ENCODE results near the gene PIWIL4.

The PIWIL4 gene

GRCh38 chr11:94647926-94648325 is 80.8 kb downstream of the PIWIL4 start:
- no peaks in the 10 kb centered on the region for H3K9me3 ChIP-seq (ENCODE audit: control insufficient read depth, insufficient read depth, low read length)
- no peaks in the 10 kb centered on the region for H3K36me3 ChIP-seq (ENCODE audit: control insufficient read depth, insufficient read depth, low read length)
- peaks cover 21% of the 10 kb centered on the region for H3K4me1 ChIP-seq (ENCODE audit: control insufficient read depth, insufficient read depth, low read length)
- H3K4me3 ChIP-seq (ENCODE audit: low read depth, low read length): no peak overlapping the region
- H3K27me3 ChIP-seq (ENCODE audit: control insufficient read depth, insufficient read depth, low read length): no peaks in the 10 kb centered on the region
- H3K9ac ChIP-seq (ENCODE audit: low read depth, low read length): no peak overlapping the region

GRCh38 chr11:94648789-94649188 is 81.6 kb downstream of the PIWIL4 start:
- H3K36me3 ChIP-seq (ENCODE audit: control insufficient read depth, insufficient read depth, low read length): no peaks in the 10 kb centered on the region
- no peaks in the 10 kb centered on the region for H3K27me3 ChIP-seq (ENCODE audit: control insufficient read depth, insufficient read depth, low read length)
- no peak overlapping the region for H3K4me3 ChIP-seq (ENCODE audit: low read depth, low read length)
- H3K4me1 ChIP-seq (ENCODE audit: control insufficient read depth, insufficient read depth, low read length): peaks cover 21% of the 10 kb centered on the region
- no peak overlapping the region for H3K9ac ChIP-seq (ENCODE audit: low read depth, low read length)
- no peaks in the 10 kb centered on the region for H3K9me3 ChIP-seq (ENCODE audit: control insufficient read depth, insufficient read depth, low read length)

GRCh38 chr11:94649254-94649653 is 82.1 kb downstream of the PIWIL4 start:
- Histone ChIP-seq H3K9ac (ENCODE audit: low read depth, low read length) (no peak overlapping the region), H3K4me1 (ENCODE audit: control insufficient read depth, insufficient read depth, low read length) (peaks cover 21% of the 10 kb centered on the region), H3K36me3 (ENCODE audit: control insufficient read depth, insufficient read depth, low read length) (no peaks in the 10 kb centered on the region), H3K27me3 (ENCODE audit: control insufficient read depth, insufficient read depth, low read length) (no peaks in the 10 kb centered on the region), H3K4me3 (ENCODE audit: low read depth, low read length) (no peak overlapping the region), H3K9me3 (ENCODE audit: control insufficient read depth, insufficient read depth, low read length) (no peaks in the 10 kb centered on the region)

GRCh38 chr11:94649964-94650623 is 82.9 kb downstream of the PIWIL4 start:
- Histone ChIP-seq H3K9me3 (ENCODE audit: control insufficient read depth, insufficient read depth, low read length) (no peaks in the 10 kb centered on the region), H3K9ac (ENCODE audit: low read depth, low read length) (peak overlapping the region; percentile 82), H3K4me3 (ENCODE audit: low read depth, low read length) (peak overlapping the region; percentile 68), H3K4me1 (ENCODE audit: control insufficient read depth, insufficient read depth, low read length) (peaks cover 24% of the 10 kb centered on the region), H3K27me3 (ENCODE audit: control insufficient read depth, insufficient read depth, low read length) (no peaks in the 10 kb centered on the region), H3K36me3 (ENCODE audit: control insufficient read depth, insufficient read depth, low read length) (no peaks in the 10 kb centered on the region)

- H3K27me3 ChIP-seq (ENCODE audit: control insufficient read depth, insufficient read depth, low read length): no peaks in the 10 kb centered on the region
- H3K9me3 ChIP-seq (ENCODE audit: control insufficient read depth, insufficient read depth, low read length): no peaks in the 10 kb centered on the region
- peak overlapping the region; percentile 68 for H3K4me3 ChIP-seq (ENCODE audit: low read depth, low read length)
- peak overlapping the region; percentile 82 for H3K9ac ChIP-seq (ENCODE audit: low read depth, low read length)
- peaks cover 28% of the 10 kb centered on the region for H3K4me1 ChIP-seq (ENCODE audit: control insufficient read depth, insufficient read depth, low read length)
- H3K36me3 ChIP-seq (ENCODE audit: control insufficient read depth, insufficient read depth, low read length): no peaks in the 10 kb centered on the region
Observed at GRCh38 chr11:94650756-94651155, 83.6 kb downstream of the PIWIL4 start.

GRCh38 chr11:94652735-94653284 is 85.6 kb downstream of the PIWIL4 start:
- Histone ChIP-seq H3K9ac (ENCODE audit: low read depth, low read length) (no peak overlapping the region), H3K4me3 (ENCODE audit: low read depth, low read length) (peak overlapping the region; percentile 68), H3K36me3 (ENCODE audit: control insufficient read depth, insufficient read depth, low read length) (no peaks in the 10 kb centered on the region), H3K27me3 (ENCODE audit: control insufficient read depth, insufficient read depth, low read length) (no peaks in the 10 kb centered on the region), H3K4me1 (ENCODE audit: control insufficient read depth, insufficient read depth, low read length) (peaks cover 28% of the 10 kb centered on the region), H3K9me3 (ENCODE audit: control insufficient read depth, insufficient read depth, low read length) (no peaks in the 10 kb centered on the region)

GRCh38 chr11:94653561-94653960 is 86.4 kb downstream of the PIWIL4 start:
- Histone ChIP-seq H3K9ac (ENCODE audit: low read depth, low read length) (no peak overlapping the region), H3K36me3 (ENCODE audit: control insufficient read depth, insufficient read depth, low read length) (no peaks in the 10 kb centered on the region), H3K27me3 (ENCODE audit: control insufficient read depth, insufficient read depth, low read length) (no peaks in the 10 kb centered on the region), H3K4me1 (ENCODE audit: control insufficient read depth, insufficient read depth, low read length) (peaks cover 26% of the 10 kb centered on the region), H3K4me3 (ENCODE audit: low read depth, low read length) (no peak overlapping the region), H3K9me3 (ENCODE audit: control insufficient read depth, insufficient read depth, low read length) (no peaks in the 10 kb centered on the region)

GRCh38 chr11:94654201-94654600 is 87.0 kb downstream of the PIWIL4 start:
- no peaks in the 10 kb centered on the region for H3K27me3 ChIP-seq (ENCODE audit: control insufficient read depth, insufficient read depth, low read length)
- no peak overlapping the region for H3K4me3 ChIP-seq (ENCODE audit: low read depth, low read length)
- H3K36me3 ChIP-seq (ENCODE audit: control insufficient read depth, insufficient read depth, low read length): no peaks in the 10 kb centered on the region
- no peaks in the 10 kb centered on the region for H3K9me3 ChIP-seq (ENCODE audit: control insufficient read depth, insufficient read depth, low read length)
- H3K9ac ChIP-seq (ENCODE audit: low read depth, low read length): peak overlapping the region; percentile 17
- peaks cover 22% of the 10 kb centered on the region for H3K4me1 ChIP-seq (ENCODE audit: control insufficient read depth, insufficient read depth, low read length)

GRCh38 chr11:94655291-94655690 is 88.1 kb downstream of the PIWIL4 start:
- Histone ChIP-seq H3K9ac (ENCODE audit: low read depth, low read length) (no peak overlapping the region), H3K27me3 (ENCODE audit: control insufficient read depth, insufficient read depth, low read length) (no peaks in the 10 kb centered on the region), H3K9me3 (ENCODE audit: control insufficient read depth, insufficient read depth, low read length) (no peaks in the 10 kb centered on the region), H3K4me3 (ENCODE audit: low read depth, low read length) (no peak overlapping the region), H3K36me3 (ENCODE audit: control insufficient read depth, insufficient read depth, low read length) (no peaks in the 10 kb centered on the region), H3K4me1 (ENCODE audit: control insufficient read depth, insufficient read depth, low read length) (peaks cover 19% of the 10 kb centered on the region)

GRCh38 chr11:94655956-94656355 is 88.8 kb downstream of the PIWIL4 start:
- H3K9ac ChIP-seq (ENCODE audit: low read depth, low read length): no peak overlapping the region
- no peaks in the 10 kb centered on the region for H3K36me3 ChIP-seq (ENCODE audit: control insufficient read depth, insufficient read depth, low read length)
- no peaks in the 10 kb centered on the region for H3K9me3 ChIP-seq (ENCODE audit: control insufficient read depth, insufficient read depth, low read length)
- H3K4me3 ChIP-seq (ENCODE audit: low read depth, low read length): no peak overlapping the region
- H3K27me3 ChIP-seq (ENCODE audit: control insufficient read depth, insufficient read depth, low read length): no peaks in the 10 kb centered on the region
- peaks cover 17% of the 10 kb centered on the region for H3K4me1 ChIP-seq (ENCODE audit: control insufficient read depth, insufficient read depth, low read length)

- no peaks in the 10 kb centered on the region for H3K9me3 ChIP-seq (ENCODE audit: control insufficient read depth, insufficient read depth, low read length)
- H3K4me1 ChIP-seq (ENCODE audit: control insufficient read depth, insufficient read depth, low read length): peaks cover 20% of the 10 kb centered on the region
Observed at GRCh38 chr11:94656968-94657367, 89.8 kb downstream of the PIWIL4 start.

GRCh38 chr11:94657629-94658028 is 90.5 kb downstream of the PIWIL4 start:
- Histone ChIP-seq H3K27me3 (ENCODE audit: control insufficient read depth, insufficient read depth, low read length) (no peaks in the 10 kb centered on the region), H3K9me3 (ENCODE audit: control insufficient read depth, insufficient read depth, low read length) (no peaks in the 10 kb centered on the region), H3K9ac (ENCODE audit: low read depth, low read length) (no peak overlapping the region), H3K4me3 (ENCODE audit: low read depth, low read length) (no peak overlapping the region), H3K36me3 (ENCODE audit: control insufficient read depth, insufficient read depth, low read length) (no peaks in the 10 kb centered on the region), H3K4me1 (ENCODE audit: control insufficient read depth, insufficient read depth, low read length) (peaks cover 20% of the 10 kb centered on the region)

More at GRCh38 chr11:94656968-94657367, 89.8 kb downstream of the PIWIL4 start:
- Histone ChIP-seq H3K27me3 (ENCODE audit: control insufficient read depth, insufficient read depth, low read length) (no peaks in the 10 kb centered on the region), H3K4me3 (ENCODE audit: low read depth, low read length) (no peak overlapping the region), H3K9ac (ENCODE audit: low read depth, low read length) (no peak overlapping the region), H3K36me3 (ENCODE audit: control insufficient read depth, insufficient read depth, low read length) (no peaks in the 10 kb centered on the region)

All from iPS-15b (cell line).